Bronchial epithelial cell (primary cell): Measurements from ENCODE around the gene ATOSB. TPM values are rescaled to one million over a fixed set of nuclear protein-coding genes. Genes with fewer than 3 reads are reported as not detected.

ENCODE experiments used
- DNase-seq: peaks from one replicate; pipeline ENCODE4 v3.0.0-alpha.2; 2010; ENCODE audit warnings: low read depth
- FAIRE-seq: peaks from 2 replicates; lab custom pipeline; 2011; peaks lifted over from hg19 to GRCh38; lab: Jason Lieb, UNC
- H3K27me3 ChIP-seq: 2 replicates; pipeline ENCODE4 v1.5.1; 2011; ENCODE audit warnings: low read length; ENCODE audit not compliant: control insufficient read depth, insufficient read depth
- H3K36me3 ChIP-seq: 2 replicates; pipeline ENCODE4 v1.5.1; 2011; ENCODE audit warnings: low read length; ENCODE audit not compliant: control insufficient read depth, insufficient read depth
- H3K4me3 ChIP-seq: 2 replicates; pipeline ENCODE4 v1.5.1; 2011; ENCODE audit warnings: mild to moderate bottlenecking, low read depth, low read length, control low read depth
- total RNA-seq: library from RNA; depleted of rRNA; stranded (reverse); fragments of >200 nt; gene quantifications from 2 replicates; pipeline ENCODE4 v1.2.1, GENCODE V29; 2014
- TF ChIP-seq, protein P1 (sequence below): IDR thresholded peaks from 2 replicates; pipeline ENCODE4 v1.5.1; 2011; ENCODE audit warnings: mild to moderate bottlenecking, moderate library complexity, low read length, control low read depth, inconsistent platforms; ENCODE audit not compliant: insufficient read depth, severe bottlenecking

Gene ATOSB
- total RNA-seq, 1 donor from 2014 or later, result 10.3 TPM

DNA sequence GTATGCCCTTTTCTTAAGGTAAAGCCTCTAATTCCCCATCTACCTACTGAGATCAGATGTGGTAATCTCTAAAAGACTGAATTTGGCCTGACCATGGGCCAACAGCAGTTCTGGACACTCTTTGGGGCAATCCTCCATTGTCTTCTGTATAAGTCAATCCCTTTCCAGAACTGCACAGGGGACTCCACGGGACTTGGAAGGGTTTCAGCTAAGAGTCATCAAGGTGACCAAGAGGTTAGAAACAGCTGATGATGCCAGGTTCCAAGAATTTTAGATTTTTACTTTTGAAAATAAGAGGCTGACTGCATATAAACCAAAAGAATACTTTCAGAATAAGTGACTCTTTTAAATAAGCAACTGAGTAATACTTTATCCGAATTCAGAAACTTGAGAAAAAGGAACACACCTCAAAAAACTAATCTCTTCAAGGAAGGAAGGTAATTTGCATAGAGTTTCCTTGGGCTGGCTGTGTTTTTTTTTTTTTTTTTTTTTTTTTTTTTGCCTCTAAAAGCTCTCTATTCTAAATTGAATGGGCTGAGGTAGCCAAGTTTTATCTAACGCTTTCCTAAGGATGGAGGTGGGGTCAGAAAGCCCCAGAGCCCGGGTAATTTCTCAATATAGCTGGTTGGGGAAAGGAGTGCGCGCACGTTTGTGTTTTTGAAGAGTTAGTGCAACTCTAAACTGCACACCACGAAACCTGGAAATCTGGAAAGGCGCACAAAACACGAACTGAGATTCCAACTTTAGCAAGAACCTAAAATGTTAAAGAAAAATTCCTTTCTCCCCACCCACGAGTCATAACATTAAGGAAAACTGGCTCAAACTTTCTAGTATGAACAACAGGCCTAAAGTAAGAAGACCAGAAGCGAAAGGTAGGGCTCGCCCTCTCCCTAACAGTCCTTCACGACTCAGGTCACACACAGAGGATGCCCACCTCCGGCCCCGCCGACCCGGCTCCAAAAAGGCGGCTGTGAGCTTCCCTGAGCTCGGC is 44.5 kb downstream of the ATOSB start:
- Histone ChIP-seq H3K4me3 (peak overlapping the region; percentile 88), H3K36me3 (peaks cover 16% of the 10 kb centered on the region), H3K27me3 (no peaks in the 10 kb centered on the region)
- DNase-seq (peak; percentile 61), FAIRE-seq (no peak)
- TF ChIP-seq, protein P1, sequence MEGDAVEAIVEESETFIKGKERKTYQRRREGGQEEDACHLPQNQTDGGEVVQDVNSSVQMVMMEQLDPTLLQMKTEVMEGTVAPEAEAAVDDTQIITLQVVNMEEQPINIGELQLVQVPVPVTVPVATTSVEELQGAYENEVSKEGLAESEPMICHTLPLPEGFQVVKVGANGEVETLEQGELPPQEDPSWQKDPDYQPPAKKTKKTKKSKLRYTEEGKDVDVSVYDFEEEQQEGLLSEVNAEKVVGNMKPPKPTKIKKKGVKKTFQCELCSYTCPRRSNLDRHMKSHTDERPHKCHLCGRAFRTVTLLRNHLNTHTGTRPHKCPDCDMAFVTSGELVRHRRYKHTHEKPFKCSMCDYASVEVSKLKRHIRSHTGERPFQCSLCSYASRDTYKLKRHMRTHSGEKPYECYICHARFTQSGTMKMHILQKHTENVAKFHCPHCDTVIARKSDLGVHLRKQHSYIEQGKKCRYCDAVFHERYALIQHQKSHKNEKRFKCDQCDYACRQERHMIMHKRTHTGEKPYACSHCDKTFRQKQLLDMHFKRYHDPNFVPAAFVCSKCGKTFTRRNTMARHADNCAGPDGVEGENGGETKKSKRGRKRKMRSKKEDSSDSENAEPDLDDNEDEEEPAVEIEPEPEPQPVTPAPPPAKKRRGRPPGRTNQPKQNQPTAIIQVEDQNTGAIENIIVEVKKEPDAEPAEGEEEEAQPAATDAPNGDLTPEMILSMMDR, result no peak

DNA sequence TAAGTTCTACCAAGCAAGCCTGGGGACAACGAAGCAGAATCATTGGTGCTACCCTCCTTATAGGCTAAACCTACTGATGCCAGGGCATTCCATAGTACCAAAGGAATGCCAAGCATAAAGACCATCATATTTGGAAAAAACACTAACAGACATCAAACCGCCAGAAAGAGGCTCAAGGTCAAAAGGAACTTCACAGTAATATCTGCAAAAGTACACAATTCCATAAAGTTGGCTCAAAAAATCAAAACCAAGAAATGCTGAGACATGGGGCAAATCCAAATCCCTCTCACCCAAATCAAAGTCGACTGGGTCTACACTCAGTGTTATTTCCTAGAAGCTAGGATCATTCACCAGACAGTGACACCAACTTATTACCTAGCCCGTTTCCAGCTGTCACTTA is 46.6 kb downstream of the ATOSB start:
- TF ChIP-seq, protein P1, result no peak
- peaks cover 25% of the 10 kb centered on the region for H3K36me3 ChIP-seq
- DNase-seq (no peak), FAIRE-seq (no peak)
- H3K4me3 ChIP-seq, result no peak overlapping the region
- no peaks in the 10 kb centered on the region for H3K27me3 ChIP-seq

DNA sequence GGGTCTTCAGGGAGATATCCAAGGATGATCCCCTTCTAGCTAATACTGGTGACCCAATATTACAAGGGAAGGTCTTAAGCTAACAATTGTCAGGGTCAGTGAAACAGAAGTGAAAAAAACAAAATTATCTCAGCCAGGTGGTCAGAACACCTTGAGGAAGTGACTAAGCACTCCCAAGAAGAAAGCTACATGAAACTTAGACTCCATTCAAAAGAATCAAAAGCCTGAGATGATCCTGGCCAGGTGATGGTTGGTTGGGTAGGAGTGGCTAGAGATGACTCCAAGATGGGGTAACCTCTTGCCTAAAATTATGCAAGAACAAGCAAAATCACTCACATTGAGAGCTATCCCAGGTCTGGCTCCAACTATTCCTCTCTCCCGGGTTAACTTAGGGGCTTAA is 48.6 kb downstream of the ATOSB start:
- FAIRE-seq (no peak), DNase-seq (peak; percentile 42)
- no peak overlapping the region for H3K4me3 ChIP-seq
- no peaks in the 10 kb centered on the region for H3K27me3 ChIP-seq
- H3K36me3 ChIP-seq, result peaks cover 37% of the 10 kb centered on the region
- TF ChIP-seq, protein P1, result no peak

DNA sequence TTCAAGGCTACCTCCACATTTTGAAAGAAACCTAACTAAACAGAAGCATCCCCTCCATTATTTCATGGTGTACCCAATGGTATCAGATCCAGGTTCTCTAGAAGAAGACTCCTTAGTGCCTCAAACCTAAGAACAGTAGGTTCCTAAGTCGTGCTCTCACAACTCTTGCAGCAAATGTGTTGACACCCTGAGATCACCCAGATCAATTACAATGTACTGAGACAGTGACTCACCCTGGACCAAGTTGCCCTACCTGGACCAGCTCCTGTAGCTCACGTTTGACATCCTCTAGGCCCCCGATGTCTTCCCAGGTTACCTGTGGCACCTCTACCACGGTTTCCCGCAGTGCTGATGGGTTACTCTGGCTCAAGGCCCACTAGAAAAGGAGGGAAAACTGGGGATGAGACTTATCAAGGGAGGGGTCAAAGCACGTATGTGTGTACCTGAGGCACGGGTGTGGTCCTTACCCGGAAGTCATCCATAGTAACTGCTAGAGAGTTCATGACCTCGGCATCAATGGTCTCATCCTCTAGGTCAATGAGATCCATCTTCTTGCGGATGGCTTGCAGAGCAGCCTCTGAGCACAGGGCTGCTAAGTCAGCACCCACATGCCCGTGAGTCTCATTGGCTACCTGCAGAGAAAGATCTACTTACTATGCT is 55.0 kb downstream of the ATOSB start:
- Histone ChIP-seq H3K36me3 (peaks cover 65% of the 10 kb centered on the region), H3K27me3 (no peaks in the 10 kb centered on the region), H3K4me3 (no peak overlapping the region)
- TF ChIP-seq, protein P1, result no peak
- DNase-seq, result no peak
- no peak for FAIRE-seq

DNA sequence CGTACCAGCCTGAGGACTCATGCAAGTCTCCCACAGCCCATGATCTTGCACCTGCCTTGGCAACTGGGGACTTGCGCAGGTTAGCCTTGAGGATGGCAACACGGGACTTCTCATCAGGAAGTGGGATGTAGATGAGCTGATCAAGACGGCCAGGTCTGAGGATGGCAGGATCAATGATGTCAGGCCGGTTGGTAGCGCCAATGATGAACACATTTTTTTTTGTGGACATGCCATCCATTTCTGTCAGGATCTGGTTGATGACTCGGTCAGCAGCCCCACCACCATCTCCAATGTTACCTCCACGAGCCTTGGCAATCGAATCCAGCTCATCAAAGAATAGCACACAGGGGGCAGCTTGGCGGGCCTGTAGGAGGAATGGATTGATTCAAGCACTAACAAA is 56.2 kb downstream of the ATOSB start:
- DNase-seq, result no peak

More for the DNA sequence above, 56.2 kb downstream of the ATOSB start:
- Histone ChIP-seq H3K36me3 (peaks cover 56% of the 10 kb centered on the region), H3K27me3 (no peaks in the 10 kb centered on the region), H3K4me3 (no peak overlapping the region)
- FAIRE-seq, result no peak
- TF ChIP-seq, protein P1, result no peak
